Activated CD4-positive, alpha-beta T cell treated with anti-CD3 and anti-CD28 coated beads, Interleukin-2, amount 10 ng/mL, durations not matched to agents 24 days and 14 days (primary cell): ENCODE results near the gene KRR1. TPM values are rescaled to one million over a fixed set of nuclear protein-coding genes. Genes with fewer than 3 reads are reported as not detected.
"Not testable (repeated sequence)": the region's sequence is repeated elsewhere in the genome, so short reads cannot be mapped to it uniquely, and the experiment has no call there.

Experiments used
- DNase-seq: peaks from one replicate; pipeline ENCODE4 v3.0.0; 2022
- H3K27ac Mint-ChIP-seq: one replicate; pipeline ENCODE4 v1.8.0; 2022; ENCODE audit warnings: mild to moderate bottlenecking, mixed read lengths
- H3K27me3 Mint-ChIP-seq: one replicate; pipeline ENCODE4 v1.8.0; 2022; ENCODE audit warnings: mixed read lengths
- H3K36me3 Mint-ChIP-seq: one replicate; pipeline ENCODE4 v1.8.0; 2022; ENCODE audit warnings: low read depth, mild to moderate bottlenecking, mixed read lengths
- H3K4me1 Mint-ChIP-seq: one replicate; pipeline ENCODE4 v1.8.0; 2021; ENCODE audit warnings: mixed read lengths
- H3K4me3 Mint-ChIP-seq: one replicate; pipeline ENCODE4 v1.8.0; 2022; ENCODE audit warnings: mild to moderate bottlenecking, moderate library complexity, mixed read lengths
- H3K9me3 Mint-ChIP-seq: one replicate; pipeline ENCODE4 v1.8.0; 2021; ENCODE audit warnings: mixed read lengths
- intact Hi-C: fragments of 100-400 bp; cut with micrococcal nuclease; formaldehyde crosslinking; loops from one replicate; pipeline ENCODE4 v1.15.1; 2023
- total RNA-seq: library from RNA; stranded (reverse); gene quantifications from 2 replicates; pipeline ENCODE4 v1.2.3, GENCODE V29; 2022

Gene KRR1
- total RNA-seq, 1 donor from 2014 or later, result 141 TPM

DNA sequence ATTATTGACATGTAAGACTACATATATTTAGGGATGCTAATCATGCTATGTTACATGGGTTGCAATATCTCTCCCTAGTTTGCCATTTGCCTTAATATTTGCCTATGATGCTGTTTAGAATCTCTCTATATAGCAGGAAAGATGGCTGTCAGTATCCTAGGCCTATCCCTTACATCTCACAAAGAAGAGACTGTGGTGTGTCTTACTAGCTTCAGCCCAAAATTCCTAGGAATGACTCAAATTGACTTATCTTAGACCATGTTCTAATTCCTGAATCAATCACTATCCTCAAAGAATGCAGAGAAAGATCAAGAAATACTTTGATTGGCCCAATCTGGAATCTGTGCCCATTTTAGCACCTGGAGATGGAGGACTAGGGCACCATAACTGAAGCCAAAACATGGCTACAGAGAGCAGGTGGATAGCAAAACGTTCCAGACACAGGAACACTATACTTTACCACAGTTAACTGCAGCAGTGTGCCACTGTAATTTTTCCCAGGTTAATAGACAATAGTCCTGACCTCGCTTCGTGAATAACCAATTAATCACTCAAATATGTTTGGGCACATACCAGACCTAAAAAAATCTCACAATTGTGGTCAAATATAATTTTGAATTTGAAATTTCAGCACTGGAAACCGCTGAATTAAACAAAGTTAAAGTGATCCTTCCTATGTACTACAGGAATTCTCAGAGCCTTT is 63.6 kb downstream of the KRR1 start:
- intact Hi-C loops, result no loop called here
- no peak overlapping the region for H3K4me3 Mint-ChIP-seq
- H3K9me3 Mint-ChIP-seq, result no peaks in the 10 kb centered on the region
- no peaks in the 10 kb centered on the region for H3K36me3 Mint-ChIP-seq
- no peaks in the 10 kb centered on the region for H3K4me1 Mint-ChIP-seq
- peaks cover 23% of the 10 kb centered on the region for H3K27me3 Mint-ChIP-seq
- no peak overlapping the region for H3K27ac Mint-ChIP-seq
- DNase-seq, result no peak

DNA sequence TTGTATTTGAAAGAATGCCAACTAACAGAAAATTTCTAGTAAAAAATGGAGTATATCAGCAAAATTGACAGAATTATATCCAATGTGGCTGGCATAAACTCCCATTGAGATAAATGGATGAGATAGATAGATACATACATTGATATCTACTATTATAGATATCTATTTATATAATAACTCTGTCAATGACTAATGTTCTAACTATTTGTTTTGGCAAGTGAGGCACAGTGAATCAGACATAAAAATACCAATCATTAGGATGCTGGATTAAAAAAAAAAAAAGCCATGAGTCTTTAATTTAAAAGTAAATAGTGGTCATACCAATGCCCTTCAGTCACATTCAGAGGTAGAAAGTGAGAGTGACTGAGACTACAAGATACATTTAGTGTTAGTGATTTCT is 64.6 kb downstream of the KRR1 start:
- H3K9me3 Mint-ChIP-seq, result peaks cover 6% of the 10 kb centered on the region
- H3K27me3 Mint-ChIP-seq, result peaks cover 20% of the 10 kb centered on the region
- H3K36me3 Mint-ChIP-seq, result no peaks in the 10 kb centered on the region
- intact Hi-C loops, result no loop called here
- H3K4me1 Mint-ChIP-seq, result no peaks in the 10 kb centered on the region
- no peak overlapping the region for H3K27ac Mint-ChIP-seq
- no peak for DNase-seq
- H3K4me3 Mint-ChIP-seq, result no peak overlapping the region

DNA sequence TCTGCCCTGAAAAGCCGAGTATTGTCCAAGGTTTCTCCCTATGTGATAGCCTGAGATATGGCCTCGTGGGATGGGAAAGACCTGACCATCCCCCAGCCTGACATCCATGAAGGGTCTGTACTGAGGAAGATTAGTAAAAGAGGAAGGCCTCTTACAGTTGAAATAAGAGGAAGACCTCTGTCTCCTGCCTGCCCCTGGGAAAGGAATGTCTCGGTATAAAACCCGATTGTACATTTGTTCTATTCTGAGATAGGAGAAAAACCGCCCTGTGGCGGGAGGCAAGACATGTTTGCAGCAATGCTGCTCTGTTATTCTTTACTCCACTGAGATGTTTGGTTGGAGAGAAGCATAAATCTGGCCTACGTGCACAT is 66.3 kb downstream of the KRR1 start:
- H3K27ac Mint-ChIP-seq, H3K4me3 Mint-ChIP-seq, H3K4me1 Mint-ChIP-seq, H3K36me3 Mint-ChIP-seq, DNase-seq, intact Hi-C loops: not testable (repeated sequence)
- Mint-ChIP-seq H3K9me3 (peaks cover 12% of the 10 kb centered on the region), H3K27me3 (peaks cover 24% of the 10 kb centered on the region)

DNA sequence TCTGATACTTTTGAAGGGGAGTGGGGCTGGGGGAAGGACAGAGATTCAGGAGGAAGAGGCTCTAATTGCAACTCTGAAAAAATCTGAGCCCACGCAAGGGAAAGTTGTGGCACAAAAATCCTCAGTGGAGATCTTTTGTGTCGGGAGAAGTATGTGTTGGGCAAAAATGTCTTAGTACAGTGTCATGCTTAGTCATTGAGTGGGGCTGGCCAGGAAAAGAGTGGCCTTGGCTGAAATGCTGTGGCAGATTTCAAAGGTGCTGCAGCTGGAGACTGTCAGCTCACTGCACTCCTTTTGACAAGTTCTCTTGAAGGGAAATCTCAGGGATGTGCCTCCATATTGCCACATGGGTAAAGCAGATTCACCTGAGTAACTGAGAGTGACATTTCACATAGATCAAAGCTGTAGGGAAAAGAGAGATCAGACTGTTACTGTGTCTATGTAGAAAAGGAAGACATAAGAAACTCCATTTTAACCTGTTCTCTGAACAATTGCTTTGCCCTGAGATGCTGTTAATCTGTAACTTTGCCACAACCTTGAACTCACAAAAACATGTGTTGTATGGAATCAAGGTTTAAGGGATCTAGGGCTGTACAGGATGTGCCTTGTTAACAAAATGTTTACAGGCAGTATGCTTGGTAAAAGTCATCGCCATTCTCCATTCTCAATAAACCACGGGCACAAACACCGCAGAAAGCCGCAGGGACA is 66.8 kb downstream of the KRR1 start:
- H3K27me3 Mint-ChIP-seq, result peaks cover 19% of the 10 kb centered on the region
- no peak overlapping the region for H3K4me3 Mint-ChIP-seq
- no peak overlapping the region for H3K27ac Mint-ChIP-seq
- H3K36me3 Mint-ChIP-seq, result no peaks in the 10 kb centered on the region
- DNase-seq, result no peak
- H3K9me3 Mint-ChIP-seq, result peaks cover 12% of the 10 kb centered on the region
- no peaks in the 10 kb centered on the region for H3K4me1 Mint-ChIP-seq
- intact Hi-C loops, result no loop called here

DNA sequence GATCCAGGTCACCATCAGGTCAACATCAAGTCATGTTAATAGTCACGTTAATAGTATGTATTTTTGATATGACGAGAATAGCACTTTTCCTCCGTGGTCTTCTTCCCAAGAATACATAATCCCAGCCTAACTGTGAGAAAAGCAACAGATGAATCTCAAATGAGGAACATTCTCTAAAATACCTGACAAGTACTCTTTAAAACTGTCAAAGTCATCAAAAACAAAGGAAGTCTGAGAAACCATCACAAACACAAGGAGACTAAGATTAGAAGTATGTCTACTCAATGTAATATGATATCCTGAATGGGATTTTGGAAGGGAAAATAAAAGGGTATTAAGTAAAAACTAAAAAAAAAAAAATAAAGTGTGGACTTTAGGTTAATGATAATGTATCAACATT is 67.7 kb downstream of the KRR1 start:
- no peak overlapping the region for H3K4me3 Mint-ChIP-seq
- peaks cover 12% of the 10 kb centered on the region for H3K9me3 Mint-ChIP-seq
- no peak overlapping the region for H3K27ac Mint-ChIP-seq
- peaks cover 18% of the 10 kb centered on the region for H3K27me3 Mint-ChIP-seq
- H3K4me1 Mint-ChIP-seq, result peaks cover 2% of the 10 kb centered on the region
- DNase-seq, result no peak
- intact Hi-C loops, result no loop called here
- H3K36me3 Mint-ChIP-seq, result no peaks in the 10 kb centered on the region

DNA sequence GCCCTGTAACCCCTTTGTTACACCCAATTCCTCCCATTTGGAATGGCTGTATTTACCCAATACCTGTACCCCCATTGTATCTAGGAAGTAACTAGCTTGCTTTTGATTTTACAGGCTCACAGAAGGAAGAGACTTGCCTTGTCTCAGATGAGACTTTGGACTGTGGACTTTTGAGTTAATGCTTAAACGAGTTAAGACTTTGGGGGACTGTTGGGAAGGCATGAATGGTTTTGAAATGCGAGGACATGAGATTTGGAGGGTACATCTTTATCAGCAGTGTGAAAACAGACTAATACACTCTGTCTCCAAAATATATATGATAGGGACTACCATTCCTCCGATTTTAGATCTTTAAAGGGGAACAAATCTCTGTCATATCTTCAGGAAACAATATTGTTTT is 69.0 kb downstream of the KRR1 start:
- H3K27ac Mint-ChIP-seq, intact Hi-C loops: not testable (repeated sequence)

DNA sequence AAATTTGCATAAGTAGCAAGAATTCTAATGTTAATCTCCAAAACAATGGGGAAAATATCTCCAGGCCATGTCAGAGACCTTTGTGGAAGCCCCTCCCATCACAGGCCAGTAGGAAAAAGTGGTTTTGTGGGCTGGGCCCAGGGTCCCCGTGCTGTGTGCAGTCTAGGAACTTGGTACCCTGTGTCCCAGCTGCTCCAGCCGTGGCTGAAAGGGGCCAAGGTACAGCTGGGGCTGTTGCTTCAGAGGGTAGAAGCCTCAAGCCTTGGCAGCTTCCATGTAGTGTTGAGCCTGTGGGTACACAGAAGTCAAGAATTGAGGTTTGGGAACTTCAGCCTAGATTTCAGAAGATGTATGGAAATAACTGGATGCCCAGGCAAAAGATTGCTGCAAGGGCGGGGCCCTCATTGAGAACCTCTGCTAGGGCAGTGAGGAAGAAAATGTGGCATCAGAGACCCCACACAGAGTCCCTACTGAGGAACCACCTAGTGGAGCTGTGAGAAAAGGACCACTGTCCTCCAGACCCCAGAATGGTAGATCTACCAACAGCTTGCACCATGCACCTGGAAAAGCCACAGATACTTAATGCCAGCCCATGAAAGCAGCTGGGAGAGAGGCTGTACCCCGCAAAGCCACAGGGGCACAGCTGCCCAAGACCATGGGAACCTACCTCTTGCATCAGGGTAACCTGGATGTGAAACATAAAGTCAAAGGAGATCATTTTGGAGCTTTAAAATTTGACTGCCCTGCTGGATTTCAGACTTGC is 69.5 kb downstream of the KRR1 start:
- DNase-seq, H3K36me3 Mint-ChIP-seq: not testable (repeated sequence)

More for the DNA sequence above, 69.0 kb downstream of the KRR1 start:
- H3K36me3 Mint-ChIP-seq, H3K4me3 Mint-ChIP-seq, H3K4me1 Mint-ChIP-seq, DNase-seq: not testable (repeated sequence)
- Mint-ChIP-seq H3K9me3 (peaks cover 12% of the 10 kb centered on the region), H3K27me3 (peaks cover 13% of the 10 kb centered on the region)

More for the DNA sequence above, 69.5 kb downstream of the KRR1 start:
- Mint-ChIP-seq H3K27me3 (peaks cover 13% of the 10 kb centered on the region), H3K9me3 (peaks cover 12% of the 10 kb centered on the region)
- H3K4me3 Mint-ChIP-seq, intact Hi-C loops, H3K27ac Mint-ChIP-seq, H3K4me1 Mint-ChIP-seq: not testable (repeated sequence)

Other genes starting within 250 kb of the KRR1 start
- gene CAPS2, start 181.3 kb downstream of the KRR1 start, total RNA-seq, result 0.54 and 1.5 TPM in 2 replicates
- not detected in 2 replicates for gene GLIPR1L1, start 176.9 kb downstream of the KRR1 start, total RNA-seq
- gene GLIPR1L2, start 120.5 kb downstream of the KRR1 start, total RNA-seq, result 0.36 TPM in 1 of 2 replicates, not detected in the other
- 4.3 and 5.3 TPM in 2 replicates for gene GLIPR1, start 30.9 kb downstream of the KRR1 start, total RNA-seq